ENCODE data around the gene TEKTIP1.

Gene TEKTIP1

DNA sequence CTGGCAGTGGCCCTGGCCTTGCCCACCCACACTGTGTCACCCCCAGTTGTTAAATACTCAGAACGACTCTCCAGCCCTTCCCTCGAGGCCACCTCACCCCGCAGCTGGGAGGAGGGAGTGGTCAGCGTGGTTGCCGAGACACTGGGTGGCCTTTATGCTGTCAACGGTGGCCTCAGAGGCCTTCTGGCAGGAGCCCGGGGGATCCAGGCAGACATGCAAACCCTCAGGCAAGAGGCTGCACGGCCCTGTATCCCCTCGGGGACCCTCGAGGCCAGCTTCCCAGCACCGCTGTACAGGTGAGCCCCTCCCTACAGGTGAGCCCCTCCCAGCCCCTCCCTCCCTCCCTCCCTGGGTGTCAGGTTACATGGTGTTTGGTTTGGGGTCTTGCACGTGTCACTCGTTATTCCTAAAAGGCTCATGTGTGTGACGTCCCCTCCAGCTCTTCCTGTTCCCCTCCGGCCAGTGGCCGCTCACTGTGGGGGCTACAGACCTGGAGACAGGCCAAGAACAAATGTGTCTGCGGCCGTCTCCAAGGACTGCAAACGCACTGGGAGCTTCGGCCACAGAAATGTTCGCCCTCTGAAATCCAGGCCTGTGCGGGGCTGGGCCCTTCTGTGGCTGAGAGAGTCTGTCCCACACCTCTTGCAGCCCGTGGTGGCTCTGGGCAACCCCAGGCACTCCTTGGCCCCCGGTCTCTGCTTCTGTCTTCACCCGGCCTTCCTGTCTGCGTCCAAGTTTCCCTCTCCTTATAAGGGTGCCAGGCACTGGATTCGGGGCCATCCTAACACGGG lies at the start of gene TEKTIP1:
TSS of gene TEKTIP1 (plus strand) at position 210 of the 791 bp plus-strand sequence. CDS start at position 214, 4 bp downstream.
- Mint-ChIP-seq H3K4me3 (no peak within 1 kb of the TSS), H3K9me3 (no peaks in the 10 kb centered on the region), H3K4me1 (ENCODE audit: low read depth) (no peaks in the 10 kb centered on the region), H3K27me3 (ENCODE audit: low read depth) (no peaks in the 10 kb centered on the region), H3K27ac (no peak within 1 kb of the TSS), H3K36me3 (ENCODE audit: low read depth) (peaks cover 18% of the 10 kb centered on the region)

- H3K9me3 Mint-ChIP-seq: no peaks in the 10 kb centered on the region
- H3K27ac Mint-ChIP-seq: no peak overlapping the region
- H3K27me3 Mint-ChIP-seq (ENCODE audit: low read depth): no peaks in the 10 kb centered on the region
- H3K36me3 Mint-ChIP-seq (ENCODE audit: low read depth): peaks cover 17% of the 10 kb centered on the region
- H3K4me1 Mint-ChIP-seq (ENCODE audit: low read depth): peaks cover 6% of the 10 kb centered on the region
- H3K4me3 Mint-ChIP-seq: no peak overlapping the region
Observed at GRCh38 chr19:3491396-3492119, 47.4 kb upstream of the TEKTIP1 start.

DNA sequence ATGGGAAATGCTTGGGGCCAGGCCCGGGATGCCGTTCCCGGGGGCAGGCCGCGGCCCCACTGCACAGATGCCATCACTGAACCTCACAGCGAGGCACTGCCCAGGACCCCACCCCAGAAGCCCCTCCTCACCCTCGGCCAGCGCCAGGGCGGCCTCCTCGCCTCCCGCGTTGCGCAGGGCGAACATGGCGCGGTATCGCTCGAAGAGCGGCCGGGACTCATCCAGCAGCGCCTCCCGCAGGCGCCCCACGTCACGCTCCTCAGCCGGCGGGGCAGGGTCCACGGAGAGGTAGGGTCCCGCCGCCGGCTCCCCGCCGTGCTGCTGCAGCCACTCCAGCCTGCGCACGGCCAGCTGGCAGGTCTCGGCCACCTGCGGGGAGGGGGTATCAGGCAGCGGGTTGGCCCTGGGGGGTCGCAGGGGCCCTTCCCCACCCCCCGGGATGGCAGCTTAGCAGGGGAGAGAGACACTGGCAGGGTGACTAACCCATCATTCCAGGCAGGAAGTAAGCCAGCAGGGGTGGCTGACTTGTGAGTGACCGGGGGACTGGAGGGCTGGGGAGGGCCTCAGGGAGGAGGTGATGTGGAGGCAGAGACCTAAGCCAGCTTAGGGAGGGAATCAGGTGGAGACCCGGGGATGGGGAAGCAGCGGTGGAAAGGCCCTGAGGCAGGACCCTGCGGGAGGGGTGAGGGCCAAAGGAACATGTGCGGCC lies 46.7 kb upstream of the TEKTIP1 start:
- no peak overlapping the region for H3K4me3 Mint-ChIP-seq
- no peaks in the 10 kb centered on the region for H3K27me3 Mint-ChIP-seq (ENCODE audit: low read depth)
- H3K27ac Mint-ChIP-seq: no peak overlapping the region
- peaks cover 20% of the 10 kb centered on the region for H3K36me3 Mint-ChIP-seq (ENCODE audit: low read depth)
- H3K9me3 Mint-ChIP-seq: no peaks in the 10 kb centered on the region
- peaks cover 6% of the 10 kb centered on the region for H3K4me1 Mint-ChIP-seq (ENCODE audit: low read depth)

DNA sequence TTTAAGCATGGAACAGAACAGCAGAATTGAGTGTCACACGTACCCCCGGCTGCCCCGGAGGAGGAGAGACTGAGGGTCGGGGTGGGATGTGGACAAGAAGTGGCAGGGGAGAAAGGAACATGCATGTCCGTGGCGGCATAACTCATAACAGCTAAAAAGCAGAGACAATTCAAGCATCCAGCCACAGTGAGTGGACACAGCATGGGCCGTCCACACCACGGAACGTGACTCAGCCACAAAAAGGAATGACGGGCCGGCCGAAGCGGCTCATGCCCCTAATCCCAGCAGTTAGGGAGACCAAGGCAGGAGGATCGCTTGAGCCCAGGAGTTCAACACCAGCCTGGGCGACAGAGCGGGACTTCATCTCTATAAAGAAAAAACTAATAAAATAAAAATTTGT lies 46.1 kb upstream of the TEKTIP1 start:
- Mint-ChIP-seq H3K27ac (no peak overlapping the region), H3K27me3 (ENCODE audit: low read depth) (no peaks in the 10 kb centered on the region), H3K4me1 (ENCODE audit: low read depth) (peaks cover 8% of the 10 kb centered on the region), H3K36me3 (ENCODE audit: low read depth) (peaks cover 23% of the 10 kb centered on the region), H3K9me3 (no peaks in the 10 kb centered on the region), H3K4me3 (no peak overlapping the region)

DNA sequence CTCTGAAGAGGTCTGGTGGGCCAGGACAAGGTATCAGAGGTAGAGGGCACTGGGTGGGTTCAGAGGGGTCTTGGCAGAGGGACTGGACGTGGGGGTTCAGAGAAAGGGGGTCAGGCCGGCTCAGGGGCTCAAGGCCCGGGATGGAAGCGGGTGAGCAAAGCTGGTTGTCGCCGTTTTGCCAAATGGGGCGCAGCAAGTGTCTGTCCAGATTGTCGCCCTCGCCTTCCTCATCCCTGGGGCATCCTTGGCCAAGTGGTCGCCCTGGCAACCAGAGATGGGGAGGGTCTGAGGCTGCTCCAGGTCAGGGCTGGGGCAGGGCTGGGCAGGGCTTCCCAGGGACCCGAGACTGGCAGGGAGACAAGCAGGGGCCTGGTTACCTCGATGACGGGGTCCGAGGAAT lies 45.3 kb upstream of the TEKTIP1 start:
- Mint-ChIP-seq H3K9me3 (no peaks in the 10 kb centered on the region), H3K27me3 (ENCODE audit: low read depth) (no peaks in the 10 kb centered on the region), H3K4me1 (ENCODE audit: low read depth) (peaks cover 9% of the 10 kb centered on the region), H3K4me3 (peak overlapping the region; percentile 46), H3K27ac (no peak overlapping the region), H3K36me3 (ENCODE audit: low read depth) (peaks cover 25% of the 10 kb centered on the region)

DNA sequence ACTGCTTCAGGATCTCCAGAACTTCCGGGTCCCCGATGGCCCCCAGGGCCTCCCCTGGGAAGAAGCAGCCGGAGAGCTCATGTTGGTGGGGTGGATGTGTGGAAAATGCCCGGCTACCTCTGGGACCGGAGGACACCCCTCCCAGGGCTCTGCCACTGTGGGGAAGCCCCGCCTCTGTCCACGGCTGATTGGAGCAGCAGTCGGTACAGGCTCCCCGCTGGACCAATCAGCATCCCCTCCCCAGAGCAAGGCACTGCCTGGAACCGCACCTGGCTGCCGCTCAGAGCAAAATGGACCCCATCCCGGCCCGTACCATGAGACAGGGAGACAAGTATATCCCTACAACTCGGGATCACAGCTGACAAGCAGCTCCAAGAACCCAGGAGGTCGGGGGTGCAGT lies 44.9 kb upstream of the TEKTIP1 start:
- Mint-ChIP-seq H3K27me3 (ENCODE audit: low read depth) (no peaks in the 10 kb centered on the region), H3K4me3 (peak overlapping the region; percentile 21), H3K36me3 (ENCODE audit: low read depth) (peaks cover 26% of the 10 kb centered on the region), H3K4me1 (ENCODE audit: low read depth) (peaks cover 10% of the 10 kb centered on the region), H3K27ac (peak overlapping the region; percentile 62), H3K9me3 (no peaks in the 10 kb centered on the region)

GRCh38 chr19:3494559-3494958 lies 44.4 kb upstream of the TEKTIP1 start:
- Mint-ChIP-seq H3K4me3 (peak overlapping the region; percentile 40), H3K4me1 (ENCODE audit: low read depth) (peaks cover 14% of the 10 kb centered on the region), H3K27me3 (ENCODE audit: low read depth) (no peaks in the 10 kb centered on the region), H3K36me3 (ENCODE audit: low read depth) (peaks cover 28% of the 10 kb centered on the region), H3K9me3 (no peaks in the 10 kb centered on the region), H3K27ac (peak overlapping the region; percentile 70)

DNA sequence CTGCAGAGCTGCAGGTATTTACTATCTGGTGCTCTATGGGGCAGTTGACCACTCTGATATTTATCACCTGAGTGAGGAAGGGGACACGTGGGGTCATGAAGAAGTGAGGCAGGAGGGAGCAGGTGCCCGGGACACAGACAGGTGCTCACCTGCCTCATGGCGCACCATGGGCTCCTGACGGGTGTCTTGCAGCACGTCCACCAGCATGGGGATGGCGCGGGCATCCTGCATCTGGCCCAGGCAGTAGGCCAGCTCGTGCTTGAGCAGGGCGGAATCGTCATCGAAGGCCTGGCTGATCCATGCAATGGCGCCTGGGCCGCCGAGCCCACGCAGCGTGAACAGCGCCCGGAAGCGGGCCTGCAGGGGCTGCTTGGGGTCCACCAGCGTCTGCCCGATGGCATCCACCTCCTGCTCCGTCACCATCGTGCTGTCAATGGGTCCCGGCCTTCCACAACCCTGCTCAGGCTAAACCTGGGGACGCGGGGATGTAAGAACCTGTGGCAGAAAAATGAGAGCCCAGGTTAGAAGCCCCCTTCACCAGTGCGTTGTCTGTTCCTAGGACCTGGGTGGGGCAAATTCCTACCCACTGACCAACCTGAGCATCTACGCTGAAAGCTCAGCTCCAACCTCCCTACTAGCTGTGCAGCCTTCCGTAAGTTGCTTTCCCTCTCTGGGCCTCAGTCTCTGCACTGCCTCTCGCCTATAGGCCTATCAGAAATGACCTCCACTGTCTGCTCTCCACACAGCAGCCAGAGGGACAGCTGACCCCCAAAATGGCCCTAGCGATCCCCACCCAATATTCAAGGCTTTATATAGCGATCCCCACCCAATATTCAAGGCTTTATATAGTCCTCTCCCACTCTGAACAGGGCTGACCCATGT lies 42.3 kb upstream of the TEKTIP1 start:
- Mint-ChIP-seq H3K27ac (no peak overlapping the region), H3K9me3 (no peaks in the 10 kb centered on the region), H3K4me1 (ENCODE audit: low read depth) (peaks cover 22% of the 10 kb centered on the region), H3K4me3 (no peak overlapping the region), H3K27me3 (ENCODE audit: low read depth) (no peaks in the 10 kb centered on the region), H3K36me3 (ENCODE audit: low read depth) (peaks cover 29% of the 10 kb centered on the region)

DNA sequence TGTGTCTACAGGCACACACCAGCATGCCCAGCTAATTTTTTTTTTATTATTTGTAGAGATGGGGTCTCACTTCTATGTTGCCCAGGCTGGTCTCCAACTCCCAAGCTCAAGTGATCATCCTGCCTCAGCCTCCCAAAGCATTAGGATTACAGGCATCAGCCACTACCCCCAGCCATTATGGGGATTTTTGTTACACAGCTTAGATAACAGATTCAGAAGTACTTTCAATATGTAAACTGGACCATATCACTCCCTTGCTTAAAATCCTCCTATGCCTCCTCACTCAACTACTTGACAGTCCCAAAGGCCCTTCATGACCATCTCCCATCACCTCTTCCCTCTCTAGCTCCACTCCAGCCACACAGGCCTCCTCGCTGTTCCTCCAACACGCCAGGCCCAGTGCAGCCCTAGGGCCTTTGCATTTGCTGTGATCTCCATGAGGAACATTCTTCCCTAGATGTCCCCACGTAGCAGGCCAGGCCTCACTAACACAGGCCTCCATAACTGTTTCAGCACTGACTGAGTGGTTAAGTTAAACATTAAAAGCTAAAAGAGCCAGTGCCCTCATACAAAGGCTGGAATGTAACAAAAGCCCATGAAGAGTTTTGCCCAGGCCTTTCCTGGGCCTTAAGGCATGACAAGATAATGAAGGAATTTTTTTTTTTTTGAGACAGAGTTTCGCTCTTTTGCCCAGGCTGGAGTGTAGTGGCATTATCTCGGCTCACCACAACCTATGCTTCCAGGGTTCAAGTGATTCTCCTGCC lies 41.0 kb upstream of the TEKTIP1 start:
- Mint-ChIP-seq H3K36me3 (ENCODE audit: low read depth) (peaks cover 26% of the 10 kb centered on the region), H3K27ac (peak overlapping the region; percentile 53), H3K27me3 (ENCODE audit: low read depth) (no peaks in the 10 kb centered on the region), H3K9me3 (no peaks in the 10 kb centered on the region), H3K4me1 (ENCODE audit: low read depth) (peaks cover 22% of the 10 kb centered on the region), H3K4me3 (no peak overlapping the region)

GRCh38 chr19:3499738-3500428 lies 39.1 kb upstream of the TEKTIP1 start:
- no peaks in the 10 kb centered on the region for H3K27me3 Mint-ChIP-seq (ENCODE audit: low read depth)
- no peaks in the 10 kb centered on the region for H3K9me3 Mint-ChIP-seq
- H3K27ac Mint-ChIP-seq: peak overlapping the region; percentile 96
- peak overlapping the region; percentile 92 for H3K4me3 Mint-ChIP-seq
- peaks cover 22% of the 10 kb centered on the region for H3K4me1 Mint-ChIP-seq (ENCODE audit: low read depth)
- peaks cover 24% of the 10 kb centered on the region for H3K36me3 Mint-ChIP-seq (ENCODE audit: low read depth)

DNA sequence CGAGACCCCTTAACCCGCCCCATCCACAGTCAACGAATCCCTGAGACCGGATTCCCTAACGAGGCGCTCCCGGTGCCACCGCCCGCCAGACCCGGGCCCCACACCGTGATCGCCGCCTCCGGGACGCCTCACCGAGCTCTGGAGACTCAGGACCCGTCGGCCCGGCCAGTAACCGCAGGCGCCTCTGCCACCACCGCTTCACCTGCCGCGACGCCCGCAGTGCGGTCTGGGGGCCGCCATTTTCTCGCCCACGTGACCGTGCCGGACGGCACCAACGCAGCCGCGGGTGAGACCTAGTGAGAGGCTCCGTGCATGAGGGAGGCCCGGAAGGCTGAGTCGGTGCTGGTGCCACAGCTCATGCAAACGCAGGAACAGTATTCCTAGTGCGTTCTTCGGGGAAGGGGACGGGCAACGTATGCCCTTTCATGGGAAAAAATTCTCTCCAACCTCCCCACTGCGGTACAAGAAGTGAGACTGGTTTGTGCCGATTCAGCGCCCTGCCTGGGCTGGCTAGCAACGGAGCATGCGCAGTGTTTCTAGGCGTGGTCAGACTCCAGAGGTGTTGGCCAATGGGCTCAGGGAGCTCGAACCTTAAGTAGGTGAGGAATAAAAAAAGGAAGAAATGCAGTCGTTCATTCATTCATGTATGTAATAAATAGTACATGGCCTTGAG lies 38.4 kb upstream of the TEKTIP1 start, which contains the start of gene DOHH:
TSS of gene DOHH (minus strand) at position 246 of the 673 bp plus-strand sequence. CDS start 3,860 bp downstream, outside the sequence.
- Mint-ChIP-seq H3K4me1 (ENCODE audit: low read depth) (peaks cover 24% of the 10 kb centered on the region), H3K36me3 (ENCODE audit: low read depth) (peaks cover 21% of the 10 kb centered on the region), H3K9me3 (no peaks in the 10 kb centered on the region), H3K27ac (peak within 1 kb of the TSS; percentile 96), H3K27me3 (ENCODE audit: low read depth) (no peaks in the 10 kb centered on the region), H3K4me3 (peak within 1 kb of the TSS; percentile 92)

GRCh38 chr19:3501780-3502179 lies 37.2 kb upstream of the TEKTIP1 start:
- Mint-ChIP-seq H3K36me3 (ENCODE audit: low read depth) (peaks cover 16% of the 10 kb centered on the region), H3K27ac (no peak overlapping the region), H3K27me3 (ENCODE audit: low read depth) (no peaks in the 10 kb centered on the region), H3K4me3 (no peak overlapping the region), H3K4me1 (ENCODE audit: low read depth) (peaks cover 28% of the 10 kb centered on the region), H3K9me3 (no peaks in the 10 kb centered on the region)

All from T-helper 1 cell treated with Interleukin-12 subunit alpha and Interleukin-12 subunit beta and Interleukin-4 antibody, amounts not matched to agents 30 μg/mL and 1 μg/mL, for 36 hours (primary cell).